BE2C (cell line): ENCODE results near the gene CCT8L2.
"Not testable (repeated sequence)": the region's sequence is repeated elsewhere in the genome, so short reads cannot be mapped to it uniquely, and the experiment has no call there.

Source experiments
- DNase-seq: peaks from one replicate; pipeline ENCODE4 v3.0.0-alpha.2; 2020
- H3K27me3 ChIP-seq: fragments of 250-450 bp; sonication (Bioruptor Pico); 2 replicates; pipeline ENCODE4 v1.5.1; 2020; ENCODE audit warnings: mild to moderate bottlenecking
- H3K36me3 ChIP-seq: fragments of 250-450 bp; sonication (Bioruptor Pico); 2 replicates; pipeline ENCODE4 v1.5.1; 2020; ENCODE audit warnings: mild to moderate bottlenecking
- H3K4me1 ChIP-seq: fragments of 250-450 bp; sonication (Bioruptor Pico); 2 replicates; pipeline ENCODE4 v1.5.1; 2020
- H3K4me3 ChIP-seq: 2 replicates; pipeline ENCODE4 v1.5.1; 2011; ENCODE audit warnings: low read depth, low read length
- H3K9me3 ChIP-seq: fragments of 250-450 bp; sonication (Bioruptor Pico); 2 replicates; pipeline ENCODE4 v1.5.1; 2020
- TF ChIP-seq, protein P1 (sequence below): IDR thresholded peaks from 2 replicates; pipeline ENCODE4 v1.5.1; 2012; ENCODE audit warnings: mild to moderate bottlenecking, low read depth, low read length

The CCT8L2 gene

GRCh38 chr22:16586991-16587390 lies 5.6 kb downstream of the CCT8L2 start:
- no peaks in the 10 kb centered on the region for H3K4me1 ChIP-seq
- no peaks in the 10 kb centered on the region for H3K9me3 ChIP-seq
- H3K36me3 ChIP-seq = no peaks in the 10 kb centered on the region
- H3K4me3 ChIP-seq = no peak overlapping the region
- TF ChIP-seq, protein P1, sequence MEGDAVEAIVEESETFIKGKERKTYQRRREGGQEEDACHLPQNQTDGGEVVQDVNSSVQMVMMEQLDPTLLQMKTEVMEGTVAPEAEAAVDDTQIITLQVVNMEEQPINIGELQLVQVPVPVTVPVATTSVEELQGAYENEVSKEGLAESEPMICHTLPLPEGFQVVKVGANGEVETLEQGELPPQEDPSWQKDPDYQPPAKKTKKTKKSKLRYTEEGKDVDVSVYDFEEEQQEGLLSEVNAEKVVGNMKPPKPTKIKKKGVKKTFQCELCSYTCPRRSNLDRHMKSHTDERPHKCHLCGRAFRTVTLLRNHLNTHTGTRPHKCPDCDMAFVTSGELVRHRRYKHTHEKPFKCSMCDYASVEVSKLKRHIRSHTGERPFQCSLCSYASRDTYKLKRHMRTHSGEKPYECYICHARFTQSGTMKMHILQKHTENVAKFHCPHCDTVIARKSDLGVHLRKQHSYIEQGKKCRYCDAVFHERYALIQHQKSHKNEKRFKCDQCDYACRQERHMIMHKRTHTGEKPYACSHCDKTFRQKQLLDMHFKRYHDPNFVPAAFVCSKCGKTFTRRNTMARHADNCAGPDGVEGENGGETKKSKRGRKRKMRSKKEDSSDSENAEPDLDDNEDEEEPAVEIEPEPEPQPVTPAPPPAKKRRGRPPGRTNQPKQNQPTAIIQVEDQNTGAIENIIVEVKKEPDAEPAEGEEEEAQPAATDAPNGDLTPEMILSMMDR = no peak
- DNase-seq = no peak
- H3K27me3 ChIP-seq = no peaks in the 10 kb centered on the region

GRCh38 chr22:16586170-16586569 lies 6.4 kb downstream of the CCT8L2 start:
- H3K9me3 ChIP-seq = no peaks in the 10 kb centered on the region
- no peak for DNase-seq
- no peaks in the 10 kb centered on the region for H3K27me3 ChIP-seq
- no peaks in the 10 kb centered on the region for H3K4me1 ChIP-seq
- no peaks in the 10 kb centered on the region for H3K36me3 ChIP-seq
- no peak overlapping the region for H3K4me3 ChIP-seq
- TF ChIP-seq, protein P1 = no peak

GRCh38 chr22:16580872-16581271 lies 11.7 kb downstream of the CCT8L2 start:
- not testable (repeated sequence) for H3K9me3 ChIP-seq, H3K36me3 ChIP-seq, H3K4me1 ChIP-seq, DNase-seq, H3K4me3 ChIP-seq, H3K27me3 ChIP-seq

GRCh38 chr22:16569240-16569834 lies 23.3 kb downstream of the CCT8L2 start:
- H3K27me3 ChIP-seq, H3K4me3 ChIP-seq, H3K4me1 ChIP-seq, H3K36me3 ChIP-seq, DNase-seq, H3K9me3 ChIP-seq: not testable (repeated sequence)

DNA sequence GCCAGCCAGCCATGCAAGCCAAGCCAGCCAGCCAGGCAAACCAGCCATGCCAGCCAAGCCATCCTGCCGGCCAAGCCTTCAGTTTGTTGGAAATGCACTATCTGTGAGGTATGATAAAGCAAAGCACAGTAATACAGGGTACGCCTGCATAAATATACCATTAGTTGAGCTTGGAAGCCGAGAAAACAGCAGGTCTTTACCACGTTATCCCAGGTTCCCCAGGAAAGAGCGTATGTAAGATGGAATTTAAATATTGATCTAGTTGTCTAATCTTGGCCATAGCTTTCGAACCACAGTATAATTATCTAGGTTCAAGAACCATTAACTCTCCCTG lies 24.2 kb downstream of the CCT8L2 start:
- no peak overlapping the region for H3K4me3 ChIP-seq
- no peak for DNase-seq
- no peaks in the 10 kb centered on the region for H3K27me3 ChIP-seq
- TF ChIP-seq, protein P1 = no peak
- H3K36me3 ChIP-seq = no peaks in the 10 kb centered on the region
- H3K4me1 ChIP-seq = no peaks in the 10 kb centered on the region
- H3K9me3 ChIP-seq = no peaks in the 10 kb centered on the region

DNA sequence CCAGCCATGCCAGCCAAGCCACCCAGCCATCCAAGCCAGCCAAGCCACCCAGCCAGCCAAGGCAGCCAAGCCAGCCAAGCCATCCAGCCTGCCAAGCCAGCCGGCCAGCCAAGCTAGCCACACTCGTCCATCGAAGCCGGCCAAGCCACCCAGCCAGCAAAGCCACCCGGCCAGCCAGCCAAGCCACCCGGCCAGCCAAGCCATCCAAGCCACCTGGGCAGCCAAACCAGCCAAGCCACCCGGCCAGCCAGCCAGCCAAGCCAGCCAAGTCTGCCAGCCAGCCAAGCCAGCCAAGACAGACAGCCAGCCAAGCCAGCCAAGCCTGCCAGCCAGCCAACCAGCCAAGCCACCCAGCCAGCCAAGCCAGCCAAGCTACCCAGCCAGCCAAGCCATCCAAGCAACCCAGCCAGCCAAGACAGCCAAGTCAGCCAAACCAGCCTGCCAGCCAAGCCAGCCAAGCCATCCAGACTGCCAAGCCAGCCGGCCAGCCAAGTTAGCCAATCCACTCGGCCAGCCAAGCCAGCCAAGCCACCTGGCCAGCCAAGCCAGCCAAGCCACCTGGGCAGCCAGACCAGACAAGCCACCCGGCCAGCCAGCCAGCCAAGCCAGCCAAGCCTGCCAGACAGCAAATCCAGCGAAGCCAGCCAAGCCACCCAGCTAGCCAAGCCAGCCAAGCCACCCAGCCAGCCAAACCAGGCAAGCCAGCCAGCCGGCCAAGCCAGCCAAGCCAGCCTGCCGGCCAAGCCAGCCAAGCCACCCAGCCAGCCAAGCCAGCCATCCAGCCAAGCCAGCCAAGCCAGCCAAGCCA lies 24.8 kb downstream of the CCT8L2 start:
- not testable (repeated sequence) for H3K4me1 ChIP-seq

DNA sequence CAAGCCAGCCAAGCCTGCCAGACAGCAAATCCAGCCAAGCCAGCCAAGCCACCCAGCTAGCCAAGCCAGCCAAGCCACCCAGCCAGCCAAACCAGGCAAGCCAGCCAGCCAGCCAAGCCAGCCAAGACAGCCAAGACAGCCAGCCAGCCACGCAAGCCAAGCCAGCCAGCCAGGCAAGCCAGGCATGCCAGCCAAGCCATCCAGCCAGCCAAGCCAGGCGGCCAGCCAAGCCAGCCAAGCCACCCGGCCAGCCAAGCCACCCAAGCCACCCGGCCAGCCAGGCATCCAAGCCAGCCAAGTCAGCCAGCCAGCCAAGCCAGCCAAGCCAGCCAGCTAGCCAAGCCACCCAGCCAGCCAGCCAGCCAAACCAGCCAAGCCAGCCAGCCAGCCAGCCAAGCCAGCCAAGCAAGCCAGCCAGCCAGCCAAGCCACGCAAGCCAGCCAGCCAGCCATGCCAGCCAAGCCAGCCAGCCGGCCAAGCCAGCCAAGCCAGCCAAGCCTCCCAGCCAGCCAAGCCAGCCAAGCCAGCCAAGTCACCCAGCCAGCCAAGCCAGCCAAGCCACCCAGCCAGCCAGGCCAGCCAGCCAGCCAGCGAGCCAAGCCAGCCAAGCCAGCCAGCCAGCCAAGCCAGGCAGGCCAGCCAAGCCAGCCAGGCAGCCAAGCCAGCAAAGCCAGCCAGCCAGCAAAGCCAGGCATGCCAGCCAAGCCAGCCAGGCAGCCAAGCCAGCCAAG lies 26.0 kb downstream of the CCT8L2 start:
- not testable (repeated sequence) for H3K27me3 ChIP-seq, H3K4me3 ChIP-seq, H3K9me3 ChIP-seq, H3K4me1 ChIP-seq, H3K36me3 ChIP-seq, DNase-seq

More for the DNA sequence above, 24.8 kb downstream of the CCT8L2 start:
- H3K9me3 ChIP-seq, H3K36me3 ChIP-seq, H3K27me3 ChIP-seq, H3K4me3 ChIP-seq: not testable (repeated sequence)
- DNase-seq = peak; percentile 4

DNA sequence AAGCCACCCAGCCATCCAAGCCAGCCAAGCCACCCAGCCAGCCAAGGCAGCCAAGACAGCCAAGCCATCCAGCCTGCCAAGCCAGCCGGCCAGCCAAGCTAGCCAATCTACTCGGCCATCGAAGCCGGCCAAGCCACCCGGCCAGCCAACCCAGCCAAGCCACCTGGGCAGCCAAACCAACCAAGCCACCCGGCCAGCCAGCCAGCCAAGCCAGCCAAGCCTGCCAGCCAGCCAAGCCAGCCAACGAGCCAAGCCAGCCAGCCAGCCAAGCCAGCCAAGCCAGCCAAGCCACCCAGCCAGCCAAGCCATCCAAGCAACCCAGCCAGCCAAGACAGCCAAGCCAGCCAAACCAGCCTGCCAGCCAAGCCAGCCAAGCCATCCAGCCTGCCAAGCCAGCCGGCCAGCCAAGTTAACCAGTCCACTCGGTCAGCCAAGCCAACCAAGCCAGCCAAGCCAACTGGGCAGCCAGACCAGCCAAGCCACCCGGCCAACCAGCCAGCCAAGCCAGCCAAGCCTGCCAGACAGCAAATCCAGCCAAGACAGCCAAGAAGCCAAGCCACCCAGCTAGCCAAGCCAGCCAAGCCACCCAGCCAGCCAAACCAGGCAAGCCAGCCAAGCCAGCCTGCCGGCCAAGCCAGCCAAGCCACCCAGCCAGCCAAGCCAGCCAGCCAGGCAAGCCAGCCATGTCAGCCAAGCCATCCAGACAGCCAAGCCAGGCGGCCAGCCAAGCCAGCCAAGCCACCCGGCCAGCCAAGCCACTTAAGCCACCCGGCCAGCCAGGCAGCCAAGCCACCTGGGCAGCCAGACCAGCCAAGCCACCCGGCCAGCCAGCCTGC lies 26.8 kb downstream of the CCT8L2 start:
- not testable (repeated sequence) for H3K4me1 ChIP-seq

GRCh38 chr22:16564837-16565584 lies 27.6 kb downstream of the CCT8L2 start:
- not testable (repeated sequence) for H3K27me3 ChIP-seq, H3K4me1 ChIP-seq, DNase-seq, H3K36me3 ChIP-seq, H3K9me3 ChIP-seq, H3K4me3 ChIP-seq

More for the DNA sequence above, 26.8 kb downstream of the CCT8L2 start:
- not testable (repeated sequence) for H3K4me3 ChIP-seq, H3K9me3 ChIP-seq, H3K36me3 ChIP-seq, H3K27me3 ChIP-seq
- DNase-seq = peak; percentile 4
